NCI-H1092 treated with DMSO at 0.1 percent for 48 hours (cell line): Measurements from ENCODE around the gene SYNJ2.

Experiments
- DNase-seq: peaks from one replicate; lab custom pipeline; 2025; lab: John Stamatoyannopoulos, UW

The SYNJ2 gene

DNA sequence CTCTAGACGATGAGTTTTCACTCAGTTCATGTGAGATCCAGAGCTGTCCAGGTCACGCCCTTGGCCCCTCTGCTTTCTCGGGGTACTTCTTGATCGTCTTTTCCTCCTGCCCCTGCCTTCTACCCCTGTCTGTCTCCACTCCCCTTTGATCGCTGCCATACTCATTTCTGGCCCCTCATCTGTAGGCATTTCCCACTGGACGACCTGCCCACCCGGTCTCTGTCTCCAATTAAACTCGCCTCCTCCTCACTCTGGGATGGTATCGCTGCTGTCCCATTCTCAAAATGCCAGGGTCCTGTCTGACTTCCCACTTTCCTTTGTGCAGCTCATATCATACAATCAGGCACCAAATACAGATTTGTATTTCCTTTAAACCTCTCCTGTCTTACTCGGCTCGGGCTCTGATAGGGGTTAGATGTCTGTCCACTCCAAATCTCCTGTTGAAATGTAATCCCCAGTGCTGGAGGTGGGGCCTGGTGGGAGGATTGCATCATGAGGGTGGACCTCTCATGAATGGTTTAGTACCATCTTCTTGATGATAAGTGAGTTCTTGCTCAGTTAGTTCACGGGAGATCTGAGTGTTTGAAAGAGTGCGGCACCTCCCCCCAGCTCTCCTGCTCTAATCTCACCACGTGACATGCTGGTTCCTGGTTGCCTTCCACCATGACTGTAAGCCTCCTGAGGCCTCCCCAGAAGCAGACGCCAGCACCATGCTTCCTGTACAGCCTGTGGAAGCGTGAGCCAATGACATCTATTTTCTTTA is 3.5 kb upstream of the SYNJ2 start:
- DNase-seq: no peak

DNA sequence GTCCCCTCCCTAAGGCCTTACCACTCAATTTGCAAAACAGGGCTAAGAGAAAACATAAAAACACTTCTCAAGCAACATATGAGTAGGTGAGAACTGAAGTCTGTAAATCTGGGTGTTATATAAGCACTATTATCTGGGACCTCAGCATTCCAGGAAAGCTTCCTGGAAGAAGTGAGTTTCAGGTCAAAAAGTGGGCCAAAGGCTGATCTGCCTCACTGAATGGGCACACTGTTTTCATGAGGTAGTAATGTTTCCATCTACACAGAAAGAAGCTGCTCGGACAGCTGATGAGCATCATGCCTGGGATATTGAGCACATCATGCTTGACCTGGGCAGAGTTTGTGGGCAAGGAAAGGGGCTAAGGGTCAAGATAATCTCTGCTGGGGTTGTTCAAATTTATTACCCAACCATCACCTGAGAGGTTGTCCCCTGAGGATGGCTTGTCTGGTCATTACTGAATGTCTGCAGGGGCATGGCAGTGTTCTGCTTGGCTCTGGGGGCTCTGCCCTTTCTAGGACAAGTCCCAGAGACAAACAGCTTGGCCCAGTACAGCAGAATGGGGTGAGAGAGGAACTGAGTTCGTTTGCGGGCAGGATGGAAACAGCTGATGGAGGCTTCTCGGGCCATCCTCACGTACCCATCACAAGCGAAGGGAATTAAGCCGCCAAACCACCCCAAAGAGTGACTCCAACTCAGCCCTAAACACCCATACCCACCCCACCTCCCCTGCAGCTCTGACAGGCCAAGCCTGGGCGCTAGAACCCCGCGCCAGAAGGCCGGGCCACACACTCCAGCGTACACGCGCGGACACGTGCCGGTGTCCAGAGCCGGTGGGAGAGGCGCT is 1.2 kb upstream of the SYNJ2 start:
- no peak for DNase-seq

DNA sequence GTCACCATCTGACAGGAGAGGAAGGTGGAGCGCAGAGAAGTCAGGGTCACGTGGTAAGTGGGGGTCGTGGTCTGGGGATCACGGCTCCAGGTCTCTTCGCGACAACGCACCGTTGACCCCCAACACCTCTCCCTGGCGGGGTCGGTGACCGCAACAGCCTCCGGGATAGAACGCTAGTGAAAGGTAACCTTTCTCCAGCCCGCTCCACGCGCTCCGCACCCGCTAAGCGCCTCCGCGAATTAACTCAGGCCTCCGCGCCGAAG is 600 bp upstream of the SYNJ2 start:
- DNase-seq: no peak

DNA sequence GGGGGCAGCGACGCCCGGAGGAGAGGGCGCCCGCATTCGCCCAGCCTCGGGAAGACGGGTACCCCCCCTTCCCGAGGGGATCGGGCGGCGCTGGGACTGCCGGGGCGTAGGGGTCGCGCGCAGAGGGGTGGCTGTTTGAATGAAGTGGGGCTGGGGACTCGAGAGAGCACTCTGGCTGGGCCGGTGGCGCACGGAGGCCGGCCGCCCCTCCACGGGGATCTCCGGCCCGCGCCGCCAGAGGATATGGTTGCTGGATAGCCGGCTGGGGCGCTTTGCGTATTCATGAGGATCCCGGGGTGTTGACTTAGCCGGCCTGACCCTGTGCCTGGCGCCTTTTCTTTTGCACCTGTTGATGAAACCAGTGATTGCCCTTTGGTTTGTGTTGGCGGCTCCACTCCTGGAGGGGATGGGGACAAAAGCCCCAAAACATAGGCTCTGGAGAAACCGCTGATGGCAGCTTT is 469 bp downstream of the SYNJ2 start:
- DNase-seq: peak; percentile 57

DNA sequence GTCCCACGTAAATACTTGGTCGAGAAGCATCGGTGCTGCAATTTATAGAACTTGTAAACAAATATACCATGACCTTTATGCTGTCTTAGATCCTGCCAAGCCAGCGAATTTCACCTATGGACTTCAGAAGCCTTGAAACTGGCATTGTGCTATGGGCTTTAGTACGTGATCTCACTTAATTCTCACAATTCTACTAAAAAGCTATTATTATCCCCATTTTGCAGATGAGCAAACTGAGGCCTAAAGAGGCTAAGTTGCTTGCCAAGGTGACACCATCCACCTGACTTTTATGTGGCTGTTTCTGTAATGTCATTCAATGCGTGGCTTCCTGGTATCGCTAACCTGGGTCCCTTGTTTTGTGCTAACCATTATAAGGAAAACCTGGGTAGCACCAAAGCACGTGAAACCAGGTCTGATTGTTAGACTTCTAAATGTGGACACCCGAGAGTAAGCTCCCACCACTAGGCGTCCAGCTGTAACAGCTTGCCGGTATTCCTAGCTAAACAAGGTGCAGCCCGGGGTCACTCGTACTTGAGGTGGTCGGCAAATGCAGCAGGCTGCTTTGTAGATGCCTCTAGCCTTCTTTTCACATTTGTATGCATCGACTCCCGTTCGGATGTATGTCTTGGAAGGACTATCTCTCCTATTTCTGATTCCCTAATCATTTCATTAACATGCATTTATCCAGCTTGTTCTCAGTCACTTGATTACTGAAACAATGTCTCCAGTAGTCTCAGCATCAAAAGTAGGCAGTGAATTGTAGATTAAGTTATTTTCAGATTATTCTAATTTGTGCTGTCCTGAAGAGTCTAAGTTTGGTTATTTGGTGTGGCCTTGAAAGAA is 1.1 kb downstream of the SYNJ2 start:
- no peak for DNase-seq

DNA sequence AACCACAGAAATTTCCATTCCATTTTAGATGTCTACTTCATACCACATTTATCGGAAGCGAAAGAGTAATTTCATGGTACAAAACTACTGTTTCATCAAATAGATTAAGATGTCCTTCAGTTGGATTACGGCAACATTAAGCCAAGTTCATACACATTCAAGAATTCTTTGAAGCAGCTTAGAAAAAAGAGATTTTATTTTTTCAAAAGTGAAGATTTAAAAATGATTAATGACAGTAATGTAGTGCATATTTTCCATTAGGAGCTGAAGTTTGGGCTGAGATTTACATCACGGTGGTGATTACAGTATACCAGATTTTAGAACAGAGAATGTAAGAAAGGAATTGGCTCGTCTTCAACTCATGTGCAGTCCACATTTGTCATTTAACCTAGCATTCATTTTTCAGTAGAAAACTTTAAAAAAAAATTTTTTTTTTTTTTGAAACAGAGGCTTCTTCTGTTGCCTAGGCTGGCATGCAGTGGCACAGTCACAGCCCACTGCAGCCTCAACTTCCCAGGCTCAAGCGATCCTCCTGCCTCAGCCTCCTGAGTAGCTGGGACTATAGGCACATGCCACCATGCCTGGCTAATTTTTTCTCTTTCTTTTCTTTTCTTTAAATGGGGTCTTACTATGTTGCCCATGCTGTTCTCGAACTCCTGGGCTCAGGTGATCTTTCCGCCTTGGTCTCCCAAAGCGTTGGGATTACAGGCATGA is 1.9 kb downstream of the SYNJ2 start:
- no peak for DNase-seq

GRCh38 chr6:157984128-157984527 is 2.5 kb downstream of the SYNJ2 start:
- DNase-seq: no peak

DNA sequence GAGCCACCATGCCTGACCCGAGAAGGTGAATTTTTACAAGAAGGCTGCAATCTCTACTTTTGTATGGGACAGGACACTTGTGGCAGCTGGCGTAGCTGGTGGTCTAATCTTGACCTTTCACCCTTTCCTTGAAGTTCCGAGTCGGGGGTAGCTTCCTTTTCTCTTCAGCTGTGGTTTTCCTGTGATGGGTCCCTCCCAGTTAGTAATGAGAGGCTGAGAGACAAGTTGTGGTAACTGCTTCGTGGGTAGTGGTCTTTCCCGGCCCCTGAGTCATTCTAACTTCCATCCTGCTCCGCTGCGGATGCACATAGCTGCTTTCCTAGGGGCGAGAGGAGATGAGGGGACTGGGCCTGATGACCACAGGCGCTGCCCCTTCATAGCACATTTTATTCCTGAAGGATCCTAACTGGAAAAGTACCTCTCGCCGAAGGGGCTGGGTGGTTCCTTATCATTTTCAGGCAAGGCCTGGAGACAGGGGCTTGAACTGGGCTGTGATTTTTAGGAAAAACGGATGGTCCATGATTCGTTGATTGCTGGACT is 3.1 kb downstream of the SYNJ2 start:
- no peak for DNase-seq

GRCh38 chr6:157985378-157986155 is 3.9 kb downstream of the SYNJ2 start:
- peak; percentile 41 for DNase-seq

GRCh38 chr6:157987788-157988699 is 6.4 kb downstream of the SYNJ2 start:
- DNase-seq: no peak

DNA sequence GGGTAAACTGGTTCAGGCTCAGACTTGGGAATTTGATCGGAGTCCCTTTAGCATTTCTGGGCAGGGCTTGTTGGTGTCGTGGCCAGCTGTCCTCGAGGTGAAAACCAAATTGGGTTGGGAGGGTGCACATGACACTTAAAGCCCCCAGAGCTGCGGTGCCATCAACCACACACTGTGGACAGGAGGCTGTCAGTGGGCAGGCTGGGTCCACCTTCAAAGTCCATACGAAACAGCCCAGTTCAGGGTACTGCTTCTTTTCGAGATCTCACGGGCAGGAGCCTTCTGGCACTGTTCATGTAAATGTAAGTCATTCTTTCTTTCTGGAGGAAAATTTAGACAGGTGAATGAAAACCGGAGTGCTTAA is 7.0 kb downstream of the SYNJ2 start:
- no peak for DNase-seq

DNA sequence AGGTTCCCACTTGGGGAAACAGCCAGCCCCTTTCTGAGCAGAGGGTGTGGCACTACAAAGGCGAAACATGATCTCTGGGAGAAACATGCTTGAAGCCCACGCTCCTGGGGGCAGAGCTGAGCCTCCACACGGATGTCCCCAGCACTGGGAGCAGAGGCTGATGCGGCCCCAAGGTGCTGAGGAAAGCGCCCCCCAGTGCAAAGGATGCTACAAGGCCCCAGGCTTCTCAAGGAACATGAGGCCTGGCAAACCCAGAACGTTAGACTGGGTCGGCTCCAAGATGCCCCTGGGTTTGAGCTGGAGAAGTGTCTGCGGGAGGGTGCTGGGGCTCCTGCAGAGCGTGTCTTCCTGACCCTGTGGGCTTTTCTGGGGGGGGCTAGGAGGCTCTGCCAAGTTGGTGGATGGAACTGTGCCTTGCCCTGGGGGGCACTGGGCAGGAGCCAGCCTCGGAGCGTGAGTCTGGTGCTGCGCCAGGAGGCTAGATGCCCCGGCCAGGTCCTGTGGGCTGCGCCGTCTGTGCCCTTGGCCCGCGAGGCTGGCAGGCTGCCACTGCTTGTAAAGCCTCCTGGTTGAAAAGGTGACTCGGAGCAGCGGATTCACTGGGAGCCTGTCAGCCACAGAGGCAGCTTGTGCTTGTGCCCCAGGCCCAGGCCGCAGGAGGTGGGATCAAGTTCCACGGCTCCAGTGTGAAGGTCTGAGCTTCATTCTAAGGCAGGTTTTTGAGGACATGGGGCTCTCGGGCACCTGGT is 8.1 kb downstream of the SYNJ2 start:
- DNase-seq: peak; percentile 82

GRCh38 chr6:157990321-157991066 is 8.8 kb downstream of the SYNJ2 start:
- DNase-seq: no peak

GRCh38 chr6:157991067-157991432 is 9.4 kb downstream of the SYNJ2 start:
- no peak for DNase-seq

GRCh38 chr6:157993076-157993475 is 11.4 kb downstream of the SYNJ2 start:
- peak; percentile 25 for DNase-seq

GRCh38 chr6:157994125-157994795 is 12.6 kb downstream of the SYNJ2 start:
- DNase-seq: no peak

DNA sequence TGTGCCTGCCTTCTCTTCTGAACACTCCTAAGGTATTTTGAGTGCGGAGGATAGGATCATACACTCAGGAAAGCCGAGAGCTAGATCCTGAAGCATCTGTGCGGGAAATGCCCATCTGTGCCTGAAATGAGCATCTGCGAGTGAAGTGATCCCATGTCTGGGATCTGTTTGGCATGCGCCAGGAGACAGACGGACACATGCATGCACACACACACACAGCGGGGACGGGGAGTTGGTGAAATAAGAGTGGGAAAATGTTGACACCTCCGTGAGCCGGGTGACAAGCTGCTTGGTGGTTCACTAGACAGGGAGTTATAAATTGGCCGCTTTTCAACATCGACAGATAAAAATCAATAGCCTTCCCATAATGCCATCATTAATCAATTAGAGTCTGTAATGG is 13.8 kb downstream of the SYNJ2 start:
- no peak for DNase-seq

GRCh38 chr6:157996201-157996712 is 14.6 kb downstream of the SYNJ2 start:
- no peak for DNase-seq
